ENCODE data around the gene GLRX5.
A peak's percentile ranks its signal among the peaks of the same experiment; 100 is the strongest.

GLRX5 gene

DNA sequence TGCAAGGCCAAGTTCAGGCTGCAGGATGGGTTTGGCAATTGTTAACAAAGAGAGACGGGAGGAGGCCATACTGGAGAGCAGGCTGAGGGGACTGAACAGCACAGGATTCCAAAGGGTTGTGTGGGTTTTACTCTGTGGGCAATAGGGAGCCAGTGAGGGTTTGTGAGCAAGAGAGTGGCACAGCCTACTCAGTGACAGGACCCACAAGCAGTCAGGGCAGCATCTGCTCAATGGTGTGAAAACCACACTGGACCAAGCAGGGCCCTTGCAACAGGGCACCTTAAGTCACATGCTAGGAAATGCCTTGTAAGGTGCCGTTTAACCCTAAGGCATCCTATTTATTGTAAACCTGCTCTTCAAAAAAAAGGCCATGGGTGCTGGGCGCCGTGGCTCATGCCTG is 40.4 kb upstream of the GLRX5 start:
- TF ChIP-seq, protein P1, sequence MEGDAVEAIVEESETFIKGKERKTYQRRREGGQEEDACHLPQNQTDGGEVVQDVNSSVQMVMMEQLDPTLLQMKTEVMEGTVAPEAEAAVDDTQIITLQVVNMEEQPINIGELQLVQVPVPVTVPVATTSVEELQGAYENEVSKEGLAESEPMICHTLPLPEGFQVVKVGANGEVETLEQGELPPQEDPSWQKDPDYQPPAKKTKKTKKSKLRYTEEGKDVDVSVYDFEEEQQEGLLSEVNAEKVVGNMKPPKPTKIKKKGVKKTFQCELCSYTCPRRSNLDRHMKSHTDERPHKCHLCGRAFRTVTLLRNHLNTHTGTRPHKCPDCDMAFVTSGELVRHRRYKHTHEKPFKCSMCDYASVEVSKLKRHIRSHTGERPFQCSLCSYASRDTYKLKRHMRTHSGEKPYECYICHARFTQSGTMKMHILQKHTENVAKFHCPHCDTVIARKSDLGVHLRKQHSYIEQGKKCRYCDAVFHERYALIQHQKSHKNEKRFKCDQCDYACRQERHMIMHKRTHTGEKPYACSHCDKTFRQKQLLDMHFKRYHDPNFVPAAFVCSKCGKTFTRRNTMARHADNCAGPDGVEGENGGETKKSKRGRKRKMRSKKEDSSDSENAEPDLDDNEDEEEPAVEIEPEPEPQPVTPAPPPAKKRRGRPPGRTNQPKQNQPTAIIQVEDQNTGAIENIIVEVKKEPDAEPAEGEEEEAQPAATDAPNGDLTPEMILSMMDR (IDR thresholded peaks at IDR 0.05; ENCODE audit: low read depth, low read length, missing control alignments) = no peak
- H3K4me3 ChIP-seq (ENCODE audit: low read depth, low read length) = no peak overlapping the region
- no peak for DNase-seq (ENCODE audit: low read depth)

DNA sequence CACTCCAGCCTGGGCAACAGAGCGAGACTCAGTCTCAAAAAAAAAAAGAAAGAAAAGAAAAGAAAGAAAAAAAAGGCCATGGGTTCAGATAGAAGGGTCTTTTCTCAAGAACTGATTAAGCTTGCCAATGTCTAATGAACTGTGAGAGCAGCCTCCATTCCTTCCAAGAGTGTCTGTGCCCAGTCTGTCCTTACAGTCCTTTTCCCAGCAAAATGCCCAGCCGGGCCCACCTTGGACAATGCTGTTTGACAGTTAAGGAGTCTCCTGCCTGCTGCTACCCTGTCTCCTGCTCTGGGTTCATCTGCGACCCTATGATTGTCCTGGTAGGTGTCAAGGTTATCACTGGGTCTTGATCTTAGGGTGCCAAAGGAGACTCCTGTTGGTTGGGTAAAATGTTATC is 39.8 kb upstream of the GLRX5 start:
- TF ChIP-seq, protein P1 (IDR thresholded peaks at IDR 0.05; ENCODE audit: low read depth, low read length, missing control alignments) = no peak
- DNase-seq (ENCODE audit: low read depth) = no peak
- no peak overlapping the region; the same call in 1 of the 2 replicates for H3K4me3 ChIP-seq (ENCODE audit: low read depth, low read length)

DNA sequence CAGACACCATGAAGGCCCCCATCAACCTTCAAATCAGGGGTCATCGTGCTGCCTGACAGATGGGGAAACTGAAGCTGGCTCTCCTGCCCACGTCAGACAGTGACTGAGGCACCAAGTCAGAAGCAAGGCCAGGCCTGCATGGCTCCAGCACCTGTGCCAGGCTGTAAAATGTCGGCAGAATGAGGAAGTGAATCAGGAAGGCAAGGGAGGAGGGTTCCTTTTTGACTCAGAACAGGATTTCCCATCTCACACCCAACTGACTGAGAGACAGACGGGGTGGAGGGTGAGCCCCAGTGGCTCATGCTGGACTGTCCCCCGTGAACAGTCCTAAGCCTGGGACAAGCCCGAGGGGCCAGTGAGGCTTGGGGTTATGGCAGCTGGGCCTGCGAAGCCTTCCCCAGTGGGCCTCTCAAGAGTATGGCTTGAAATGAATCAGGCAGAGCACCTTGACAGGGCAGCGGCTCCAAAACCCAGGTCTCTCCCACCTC is 39.3 kb upstream of the GLRX5 start:
- TF ChIP-seq, protein P1 (IDR thresholded peaks at IDR 0.05; ENCODE audit: low read depth, low read length, missing control alignments) = no peak
- peak; percentile 86 for DNase-seq (ENCODE audit: low read depth)
- peak overlapping the region; percentile 3; the same call in 1 of the 2 replicates for H3K4me3 ChIP-seq (ENCODE audit: low read depth, low read length)

DNA sequence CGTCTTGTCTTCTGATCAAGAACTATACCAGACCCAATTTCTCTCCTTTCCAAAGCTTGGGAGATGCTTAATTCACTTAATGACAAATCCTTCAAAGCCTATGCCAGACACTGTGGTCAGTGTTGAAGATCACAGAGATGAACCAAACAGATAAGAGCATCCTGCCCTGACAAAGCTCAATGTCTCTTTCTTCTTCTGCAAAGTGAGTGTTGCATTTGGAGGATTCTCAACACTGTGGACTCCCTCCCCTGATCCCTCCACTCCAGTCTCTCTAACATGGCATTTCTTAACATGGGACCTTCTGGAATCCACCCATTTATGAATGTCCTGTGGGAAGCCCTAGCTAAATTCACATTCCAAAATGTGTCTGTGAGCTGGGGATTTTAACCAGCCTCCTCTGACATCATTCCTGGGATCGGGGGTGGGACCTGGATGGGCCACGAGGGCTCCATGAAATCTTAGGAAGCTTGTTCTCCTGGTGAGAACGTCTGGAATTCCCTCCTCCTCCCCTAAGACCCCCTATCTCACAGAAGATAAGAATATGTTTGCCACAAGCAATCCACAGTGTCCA is 38.7 kb upstream of the GLRX5 start:
- TF ChIP-seq, protein P1 (IDR thresholded peaks at IDR 0.05; ENCODE audit: low read depth, low read length, missing control alignments) = no peak
- H3K4me3 ChIP-seq (ENCODE audit: low read depth, low read length) = peak overlapping the region; percentile 3; the same call in 1 of the 2 replicates
- DNase-seq (ENCODE audit: low read depth) = no peak

DNA sequence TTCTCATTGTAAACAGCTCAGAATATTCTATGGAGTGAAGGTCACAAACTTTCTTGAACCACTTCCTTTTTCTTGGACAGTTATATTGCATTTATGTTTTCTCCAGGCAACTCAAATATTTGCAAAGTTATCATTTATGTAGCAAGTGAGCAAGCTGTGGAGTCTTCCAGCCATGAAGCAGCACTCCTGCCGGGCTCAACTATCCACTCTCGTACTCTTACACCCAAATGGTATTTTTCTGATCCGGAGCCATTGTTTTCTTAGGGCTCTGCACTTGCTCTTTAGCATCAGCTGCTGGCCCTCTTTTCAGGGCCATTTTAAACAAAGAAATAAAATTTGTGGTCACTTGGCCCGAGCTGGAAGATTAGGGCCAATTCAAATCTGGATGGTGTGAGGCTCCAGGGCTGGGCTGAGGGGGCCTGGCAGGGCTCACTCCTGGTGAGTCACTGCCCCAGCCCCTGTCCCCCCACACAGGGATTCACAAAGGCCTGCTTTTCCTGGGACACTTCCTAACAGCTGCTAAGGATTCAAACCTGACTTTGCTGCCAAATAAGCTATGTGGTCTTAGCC is 38.1 kb upstream of the GLRX5 start:
- DNase-seq (ENCODE audit: low read depth) = no peak
- TF ChIP-seq, protein P1 (IDR thresholded peaks at IDR 0.05; ENCODE audit: low read depth, low read length, missing control alignments) = no peak
- no peak overlapping the region for H3K4me3 ChIP-seq (ENCODE audit: low read depth, low read length)

DNA sequence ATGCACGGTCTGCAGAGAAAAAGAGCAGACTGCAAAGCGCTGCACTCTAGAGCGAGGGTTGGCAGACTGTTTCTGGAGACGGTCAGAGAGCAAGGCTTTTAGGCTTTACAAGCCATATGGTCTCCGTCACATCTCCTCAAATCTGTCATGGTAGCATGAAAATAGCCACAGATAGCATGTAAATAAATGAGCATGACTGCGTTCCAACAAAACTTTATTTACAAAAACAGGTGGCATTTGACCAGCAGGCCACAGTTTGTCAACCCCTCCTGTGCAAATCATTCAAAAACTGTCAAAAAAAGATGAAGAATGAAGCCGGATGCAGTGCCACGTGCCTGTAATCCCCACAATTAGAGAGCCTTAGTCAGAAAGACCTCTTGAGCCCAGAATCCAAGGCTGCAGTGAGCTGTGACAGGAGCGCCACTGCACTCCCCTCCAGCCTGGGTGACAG is 37.3 kb upstream of the GLRX5 start:
- DNase-seq (ENCODE audit: low read depth) = no peak
- no peak overlapping the region for H3K4me3 ChIP-seq (ENCODE audit: low read depth, low read length)
- TF ChIP-seq, protein P1 (IDR thresholded peaks at IDR 0.05; ENCODE audit: low read depth, low read length, missing control alignments) = no peak
